C4-2B (cell line): ENCODE data around the gene SCFD2.

Source experiments
- ZFX ChIP-seq: fragments of 450-650 bp; IDR thresholded peaks from 2 replicates; pipeline ENCODE4 v1.6.1; 2017
- TF ChIP-seq, protein P1 (sequence below): fragments of 450-650 bp; conservative IDR thresholded peaks from 2 replicates; pipeline ENCODE4 v1.5.1; 2017; ENCODE audit warnings: mild to moderate bottlenecking

DNA sequence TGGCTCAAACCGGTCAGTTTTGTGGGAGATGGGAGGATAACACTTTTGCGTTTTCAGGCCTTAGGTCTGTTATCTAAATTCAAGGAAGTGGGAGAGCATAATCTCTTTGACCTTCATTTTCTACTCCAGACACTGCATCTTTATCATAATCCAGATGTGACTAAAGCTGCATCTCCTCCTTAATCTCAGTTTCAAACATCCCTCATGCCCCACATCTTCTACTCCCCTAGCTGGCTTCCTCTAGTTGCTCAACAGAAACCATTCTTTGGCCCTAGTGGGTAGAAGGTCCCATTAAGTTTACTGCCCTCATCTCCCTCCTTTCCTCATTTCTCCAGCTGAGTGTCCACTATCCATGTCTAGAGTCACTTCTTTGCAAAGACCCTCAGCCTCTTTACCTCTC lies 522.5 kb downstream of the SCFD2 start:
- TF ChIP-seq, protein P1, sequence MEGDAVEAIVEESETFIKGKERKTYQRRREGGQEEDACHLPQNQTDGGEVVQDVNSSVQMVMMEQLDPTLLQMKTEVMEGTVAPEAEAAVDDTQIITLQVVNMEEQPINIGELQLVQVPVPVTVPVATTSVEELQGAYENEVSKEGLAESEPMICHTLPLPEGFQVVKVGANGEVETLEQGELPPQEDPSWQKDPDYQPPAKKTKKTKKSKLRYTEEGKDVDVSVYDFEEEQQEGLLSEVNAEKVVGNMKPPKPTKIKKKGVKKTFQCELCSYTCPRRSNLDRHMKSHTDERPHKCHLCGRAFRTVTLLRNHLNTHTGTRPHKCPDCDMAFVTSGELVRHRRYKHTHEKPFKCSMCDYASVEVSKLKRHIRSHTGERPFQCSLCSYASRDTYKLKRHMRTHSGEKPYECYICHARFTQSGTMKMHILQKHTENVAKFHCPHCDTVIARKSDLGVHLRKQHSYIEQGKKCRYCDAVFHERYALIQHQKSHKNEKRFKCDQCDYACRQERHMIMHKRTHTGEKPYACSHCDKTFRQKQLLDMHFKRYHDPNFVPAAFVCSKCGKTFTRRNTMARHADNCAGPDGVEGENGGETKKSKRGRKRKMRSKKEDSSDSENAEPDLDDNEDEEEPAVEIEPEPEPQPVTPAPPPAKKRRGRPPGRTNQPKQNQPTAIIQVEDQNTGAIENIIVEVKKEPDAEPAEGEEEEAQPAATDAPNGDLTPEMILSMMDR, result no peak
- TF ChIP-seq ZFX, result no peak
